Calu3 (cell line): ENCODE data around the gene CCDC184. TPM values are rescaled to one million over a fixed set of nuclear protein-coding genes. Genes with fewer than 3 reads are reported as not detected.

ENCODE experiments used
- BruUV-seq: library from RNA; stranded (reverse); fragments of 400-500 nt; replicated peaks from 2 replicates; lab custom pipeline; 2021; lab: Mats Ljungman, UMichigan
- CTCF ChIA-PET: fragments of 300-600 bp; sonication (Branson Sonifier 250); formaldehyde crosslinking; loops from one replicate; lab custom pipeline; 2022; ENCODE audit warnings: antibody characterized with exemption; lab: Charles Lee
- DNase-seq: peaks from one replicate; pipeline ENCODE4 v3.0.0; 2022
- H3K27ac Mint-ChIP-seq: one replicate; pipeline ENCODE4 v1.8.0; 2022; ENCODE audit warnings: mixed read lengths; ENCODE audit not compliant: unreplicated experiment
- H3K27me3 Mint-ChIP-seq: one replicate; pipeline ENCODE4 v1.8.0; 2022; ENCODE audit warnings: mixed read lengths; ENCODE audit not compliant: unreplicated experiment
- H3K36me3 Mint-ChIP-seq: one replicate; pipeline ENCODE4 v1.8.0; 2022; ENCODE audit warnings: mild to moderate bottlenecking, moderate library complexity, mixed read lengths; ENCODE audit not compliant: insufficient read depth, unreplicated experiment
- H3K4me1 Mint-ChIP-seq: one replicate; pipeline ENCODE4 v1.8.0; 2022; ENCODE audit warnings: mild to moderate bottlenecking, low read depth, mixed read lengths; ENCODE audit not compliant: unreplicated experiment
- H3K4me3 Mint-ChIP-seq: one replicate; pipeline ENCODE4 v1.8.0; 2022; ENCODE audit warnings: mild to moderate bottlenecking, low read depth, moderate library complexity, mixed read lengths; ENCODE audit not compliant: unreplicated experiment
- H3K9me3 Mint-ChIP-seq: one replicate; pipeline ENCODE4 v1.8.0; 2022; ENCODE audit warnings: low read depth, mixed read lengths; ENCODE audit not compliant: unreplicated experiment
- CTCF ChIP-seq: fragments of 200-600 bp; IDR thresholded peaks from one replicate; pipeline ENCODE4 v1.8.0; 2022; ENCODE audit warnings: antibody characterized with exemption; ENCODE audit not compliant: unreplicated experiment
- intact Hi-C: fragments of 100-400 bp; cut with micrococcal nuclease; formaldehyde crosslinking; loops from one replicate; pipeline ENCODE4 v1.10.0; 2022; ENCODE audit not compliant: unreplicated experiment
- total RNA-seq: library from RNA; stranded (reverse); gene quantifications from 2 replicates; pipeline ENCODE4 v1.2.3, GENCODE V29; 2022

The CCDC184 gene
- total RNA-seq, 1 experiment from 2014 or later = 0.45 TPM

GRCh38 chr12:48184549-48184922 lies 1.1 kb downstream of the CCDC184 start:
- peaks cover 57% of the 10 kb centered on the region for H3K27me3 Mint-ChIP-seq
- H3K36me3 Mint-ChIP-seq = peaks cover 17% of the 10 kb centered on the region
- intact Hi-C loops = loop anchor here (10.0 kb wide), 1 partner anchor 430 kb away; no protein-coding TSS in a partner anchor
- no peaks in the 10 kb centered on the region for H3K9me3 Mint-ChIP-seq
- H3K4me1 Mint-ChIP-seq = peaks cover 10% of the 10 kb centered on the region
- no peak overlapping the region for H3K27ac Mint-ChIP-seq
- CTCF ChIA-PET = no interaction called here
- DNase-seq = no peak
- BruUV-seq = no TSS peak
- TF ChIP-seq CTCF = no peak
- no peak overlapping the region for H3K4me3 Mint-ChIP-seq

GRCh38 chr12:48185181-48185919 lies 1.9 kb downstream of the CCDC184 start:
- Mint-ChIP-seq H3K4me1 (peaks cover 17% of the 10 kb centered on the region), H3K27me3 (peaks cover 54% of the 10 kb centered on the region), H3K36me3 (peaks cover 17% of the 10 kb centered on the region), H3K4me3 (no peak overlapping the region), H3K9me3 (no peaks in the 10 kb centered on the region), H3K27ac (peak overlapping the region; percentile 16)
- CTCF ChIA-PET = interaction anchor here (1.4 kb wide), 1 partner anchor 12 kb away, joined by 5 read pairs; no protein-coding TSS in a partner anchor
- no peak for DNase-seq
- intact Hi-C loops = loop anchor here (10.0 kb wide), 1 partner anchor 429 kb away; no protein-coding TSS in a partner anchor
- no peak for TF ChIP-seq CTCF
- BruUV-seq = no TSS peak

GRCh38 chr12:48187916-48188695 lies 4.7 kb downstream of the CCDC184 start:
- DNase-seq = no peak
- CTCF ChIA-PET = no interaction called here
- Mint-ChIP-seq H3K4me1 (peaks cover 20% of the 10 kb centered on the region), H3K27me3 (peaks cover 37% of the 10 kb centered on the region), H3K4me3 (no peak overlapping the region), H3K27ac (no peak overlapping the region), H3K9me3 (no peaks in the 10 kb centered on the region), H3K36me3 (peaks cover 14% of the 10 kb centered on the region)
- no peak for TF ChIP-seq CTCF
- intact Hi-C loops = loop anchor here (10.0 kb wide), 1 partner anchor 427 kb away; no protein-coding TSS in a partner anchor
- no TSS peak for BruUV-seq

- no peak overlapping the region for H3K4me3 Mint-ChIP-seq
- DNase-seq = peak; percentile 71
- peak; percentile 46 for TF ChIP-seq CTCF
- CTCF ChIA-PET = no interaction called here
- intact Hi-C loops = loop anchor here (10.0 kb wide), 2 partner anchors 165 to 425 kb away; partner anchors contain the start of gene ZNF641
- peaks cover 33% of the 10 kb centered on the region for H3K27me3 Mint-ChIP-seq
- H3K27ac Mint-ChIP-seq = no peak overlapping the region
- H3K9me3 Mint-ChIP-seq = no peaks in the 10 kb centered on the region
- H3K36me3 Mint-ChIP-seq = peaks cover 12% of the 10 kb centered on the region
- peaks cover 35% of the 10 kb centered on the region for H3K4me1 Mint-ChIP-seq
- no TSS peak for BruUV-seq
Observed at GRCh38 chr12:48189331-48190125, 6.1 kb downstream of the CCDC184 start.
